Embryonic facial prominence (tissue), 1 donor: ENCODE data around the gene INPP5E.

Source experiments
- DNase-seq: peaks from one replicate; pipeline ENCODE4 v3.0.0-alpha.2; 2016; ENCODE audit errors: extremely low spot score

INPP5E gene

DNA sequence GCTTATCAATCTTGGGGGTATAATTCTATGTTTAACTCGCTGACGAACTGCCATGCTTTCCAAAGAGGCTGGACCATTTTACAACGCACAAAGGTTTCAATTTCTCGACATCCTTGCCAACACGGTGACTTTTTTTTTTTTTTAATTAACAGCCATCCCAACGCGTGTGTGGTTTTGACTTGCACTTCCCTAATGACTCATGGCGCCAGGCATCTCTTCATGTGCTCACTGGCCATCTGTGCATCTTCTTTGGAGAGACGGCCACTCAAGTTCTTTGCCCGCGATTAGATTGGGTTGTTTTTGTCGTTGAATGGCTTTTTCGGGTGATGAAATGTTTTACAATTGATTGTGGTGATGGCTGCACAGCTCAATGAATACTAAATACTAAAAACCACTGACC lies 53.6 kb downstream of the INPP5E start:
- DNase-seq = no peak

GRCh38 chr9:136385015-136385414 lies 54.6 kb downstream of the INPP5E start:
- no peak for DNase-seq

DNA sequence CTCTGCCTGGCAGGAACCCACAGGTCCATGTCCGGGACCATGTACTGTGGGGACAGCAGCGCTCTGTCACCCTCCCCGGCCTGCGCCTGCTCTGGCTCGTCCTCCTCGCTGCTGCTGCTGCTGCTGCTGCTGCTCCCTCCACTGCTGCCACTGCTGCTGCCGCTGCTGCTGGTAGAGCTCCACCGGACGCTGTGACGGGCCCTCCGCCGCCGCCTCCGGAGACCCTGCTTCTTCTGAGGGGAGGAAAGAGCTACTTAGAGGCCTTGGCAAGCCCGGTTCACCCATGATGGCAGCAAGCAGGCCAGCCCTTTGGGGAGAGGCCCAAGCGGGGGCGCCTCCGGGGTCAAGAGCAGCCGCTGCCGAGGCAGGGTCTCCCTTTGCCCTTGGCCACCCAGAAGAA lies 56.2 kb downstream of the INPP5E start:
- DNase-seq = no peak

DNA sequence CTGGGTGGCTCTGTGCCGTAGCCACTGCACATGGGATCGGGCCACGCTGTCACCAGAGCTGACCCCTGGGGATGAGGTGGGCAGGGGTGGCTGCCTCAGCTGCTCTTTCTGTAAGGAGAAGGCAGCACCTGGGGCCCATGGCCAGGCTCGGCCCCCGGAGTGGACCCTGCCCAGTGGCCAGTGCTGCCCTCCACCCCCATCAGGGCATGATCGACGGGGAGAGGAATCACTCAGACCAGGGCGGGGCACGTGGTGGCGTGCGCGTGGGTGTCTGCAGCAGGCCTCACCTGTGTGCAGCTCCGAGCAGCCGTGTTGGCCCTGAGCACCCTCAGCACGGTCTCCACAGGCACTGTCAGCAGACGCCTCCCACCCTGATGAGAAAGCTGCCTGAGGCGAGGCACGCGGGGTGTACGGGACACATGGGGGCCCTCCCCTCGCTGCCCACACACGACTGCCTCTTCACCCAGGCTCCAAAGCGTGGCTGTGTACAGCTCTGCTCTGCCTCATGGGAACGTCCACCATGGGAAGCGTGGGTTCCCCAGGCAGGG lies 57.6 kb downstream of the INPP5E start:
- DNase-seq = no peak

- no peak for DNase-seq
Observed at GRCh38 chr9:136381311-136381710, 58.3 kb downstream of the INPP5E start.

- no peak for DNase-seq
Observed at GRCh38 chr9:136380381-136380780, 59.3 kb downstream of the INPP5E start.

- DNase-seq = no peak
Observed at GRCh38 chr9:136379891-136380290, 59.8 kb downstream of the INPP5E start.

GRCh38 chr9:136379401-136379800 lies 60.2 kb downstream of the INPP5E start:
- no peak for DNase-seq

- no peak for DNase-seq
Observed at GRCh38 chr9:136379003-136379287, 60.7 kb downstream of the INPP5E start.
